HFFc6 (cell line): ENCODE measurements around the gene IRF1. TPM values are rescaled to one million over a fixed set of nuclear protein-coding genes. Genes with fewer than 3 reads are reported as not detected.
A peak's percentile ranks its signal among the peaks of the same experiment; 100 is the strongest.

Source experiments
- DNase-seq: peaks from one replicate; pipeline ENCODE4 v3.0.0-alpha.2; 2018
- H3K27ac Mint-ChIP-seq: 2 replicates; pipeline ENCODE4 v1.8.0; 2020; ENCODE audit warnings: mild to moderate bottlenecking, mixed read lengths
- H3K27me3 Mint-ChIP-seq: 2 replicates; pipeline ENCODE4 v1.8.0; 2021; ENCODE audit warnings: mild to moderate bottlenecking, moderate library complexity, mixed read lengths; ENCODE audit not compliant: insufficient read depth
- H3K36me3 Mint-ChIP-seq: 2 replicates; pipeline ENCODE4 v1.8.0; 2021; ENCODE audit warnings: low read depth, mixed read lengths
- H3K4me1 Mint-ChIP-seq: 2 replicates; pipeline ENCODE4 v1.8.0; 2020; ENCODE audit warnings: low read depth, mixed read lengths
- H3K4me3 Mint-ChIP-seq: 2 replicates; pipeline ENCODE4 v1.8.0; 2020; ENCODE audit warnings: mild to moderate bottlenecking, moderate library complexity, mixed read lengths
- H3K9me3 Mint-ChIP-seq: 2 replicates; pipeline ENCODE4 v1.8.0; 2020; ENCODE audit warnings: mild to moderate bottlenecking, mixed read lengths
- CTCF ChIP-seq: fragments of 200-600 bp; sonication (generic); IDR thresholded peaks from 2 replicates; pipeline ENCODE4 v1.5.0; 2021; ENCODE audit warnings: antibody characterized with exemption, mild to moderate bottlenecking
- total RNA-seq, 6 experiments: library from RNA; stranded (reverse); fragmentation: NEBNext Ultra II Directional; extraction: Animal tissue kit (Norgen Biotek cat#: 25700); gene quantifications; 2 replicates in 1 of 6; 3 replicates in 5 of 6; pipeline ENCODE4 v1.2.3, GENCODE V29; 2021

The IRF1 gene
- total RNA-seq, 6 experiments from 2014 or later: 9.8 to 19.7 (median 17.3) TPM

- DNase-seq: no peak
- Mint-ChIP-seq H3K27me3 (peaks cover 3% of the 10 kb centered on the region), H3K4me1 (peaks cover 49% of the 10 kb centered on the region), H3K27ac (no peak overlapping the region), H3K4me3 (no peak overlapping the region), H3K9me3 (no peaks in the 10 kb centered on the region), H3K36me3 (peaks cover 4% of the 10 kb centered on the region; the same call in 1 of the 2 replicates)
- TF ChIP-seq CTCF: no peak
Measured at GRCh38 chr5:132465059-132465707, 25.4 kb downstream of the IRF1 start.

- Mint-ChIP-seq H3K9me3 (no peaks in the 10 kb centered on the region), H3K27ac (no peak overlapping the region), H3K4me3 (no peak overlapping the region), H3K27me3 (peaks cover 3% of the 10 kb centered on the region; the same call in 1 of the 2 replicates), H3K36me3 (peaks cover 4% of the 10 kb centered on the region; the same call in 1 of the 2 replicates), H3K4me1 (peaks cover 49% of the 10 kb centered on the region)
- peak; percentile 44; the same call in 1 of the 2 replicates for TF ChIP-seq CTCF
- no peak for DNase-seq
Measured at GRCh38 chr5:132464156-132464939, 26.2 kb downstream of the IRF1 start.

GRCh38 chr5:132463811-132464155 lies 26.8 kb downstream of the IRF1 start:
- H3K27me3 Mint-ChIP-seq: peaks cover 1% of the 10 kb centered on the region; the same call in 1 of the 2 replicates
- H3K27ac Mint-ChIP-seq: no peak overlapping the region
- DNase-seq: no peak
- peaks cover 4% of the 10 kb centered on the region; the same call in 1 of the 2 replicates for H3K36me3 Mint-ChIP-seq
- H3K4me1 Mint-ChIP-seq: peaks cover 49% of the 10 kb centered on the region
- H3K9me3 Mint-ChIP-seq: no peaks in the 10 kb centered on the region
- H3K4me3 Mint-ChIP-seq: no peak overlapping the region
- no peak for TF ChIP-seq CTCF

GRCh38 chr5:132462856-132463745 lies 27.5 kb downstream of the IRF1 start:
- no peaks in the 10 kb centered on the region; the same call in 1 of the 2 replicates for H3K27me3 Mint-ChIP-seq
- no peak for TF ChIP-seq CTCF
- no peak for DNase-seq
- peaks cover 4% of the 10 kb centered on the region; the same call in 1 of the 2 replicates for H3K36me3 Mint-ChIP-seq
- H3K4me3 Mint-ChIP-seq: no peak overlapping the region
- H3K27ac Mint-ChIP-seq: no peak overlapping the region; the same call in 1 of the 2 replicates
- peaks cover 52% of the 10 kb centered on the region for H3K4me1 Mint-ChIP-seq
- no peaks in the 10 kb centered on the region for H3K9me3 Mint-ChIP-seq

GRCh38 chr5:132462333-132462732 lies 28.2 kb downstream of the IRF1 start:
- H3K4me1 Mint-ChIP-seq: peaks cover 60% of the 10 kb centered on the region

More at GRCh38 chr5:132462333-132462732, 28.2 kb downstream of the IRF1 start:
- DNase-seq: no peak
- H3K4me3 Mint-ChIP-seq: no peak overlapping the region
- H3K27me3 Mint-ChIP-seq: no peaks in the 10 kb centered on the region; the same call in 1 of the 2 replicates
- H3K36me3 Mint-ChIP-seq: peaks cover 4% of the 10 kb centered on the region; the same call in 1 of the 2 replicates
- TF ChIP-seq CTCF: no peak
- H3K27ac Mint-ChIP-seq: no peak overlapping the region
- no peaks in the 10 kb centered on the region for H3K9me3 Mint-ChIP-seq
